CD4-positive, alpha-beta T cell treated with Interleukin-15 for 1 hour (primary cell): Measurements from ENCODE around the gene PRAMEF1.
"Not testable (repeated sequence)": the region's sequence is repeated elsewhere in the genome, so short reads cannot be mapped to it uniquely, and the experiment has no call there.

Experiments
- DNase-seq: peaks from one replicate; pipeline ENCODE4 v3.0.0-alpha.2; 2020

Gene PRAMEF1

GRCh38 chr1:12791097-12791496 lies at the start of gene PRAMEF1:
Gene PRAMEF1, plus strand, starts transcription at chr1:12791397. Its CDS starts 1,831 bp downstream, at chr1:12793228.
- not testable (repeated sequence) for DNase-seq

- DNase-seq: no peak
Observed at GRCh38 chr1:12741946-12742345, 49.3 kb upstream of the PRAMEF1 start.

- DNase-seq: no peak
Observed at GRCh38 chr1:12745126-12745991, 45.8 kb upstream of the PRAMEF1 start.

- no peak for DNase-seq
Observed at GRCh38 chr1:12745992-12746323, 45.2 kb upstream of the PRAMEF1 start, which contains the start of gene CFAP107. Gene CFAP107, plus strand, starts transcription at chr1:12746200. Its CDS starts 231 bp downstream, at chr1:12746431.

- DNase-seq: no peak
Observed at GRCh38 chr1:12748778-12749355, 42.3 kb upstream of the PRAMEF1 start.

- no peak for DNase-seq
Observed at GRCh38 chr1:12754738-12755137, 36.5 kb upstream of the PRAMEF1 start.

GRCh38 chr1:12756273-12756672 lies 34.9 kb upstream of the PRAMEF1 start:
- no peak for DNase-seq

- DNase-seq: no peak
Observed at GRCh38 chr1:12756768-12757413, 34.3 kb upstream of the PRAMEF1 start.

GRCh38 chr1:12757836-12758235 lies 33.4 kb upstream of the PRAMEF1 start:
- DNase-seq: no peak

GRCh38 chr1:12760256-12760795 lies 30.9 kb upstream of the PRAMEF1 start:
- DNase-seq: no peak

GRCh38 chr1:12761781-12762180 lies 29.4 kb upstream of the PRAMEF1 start:
- no peak for DNase-seq

- DNase-seq: no peak
Observed at GRCh38 chr1:12762766-12763165, 28.4 kb upstream of the PRAMEF1 start.

- DNase-seq: no peak
Observed at GRCh38 chr1:12763479-12763878, 27.7 kb upstream of the PRAMEF1 start.

GRCh38 chr1:12764016-12764415 lies 27.2 kb upstream of the PRAMEF1 start:
- no peak for DNase-seq

GRCh38 chr1:12769031-12769430 lies 22.2 kb upstream of the PRAMEF1 start:
- DNase-seq: no peak

- DNase-seq: no peak
Observed at GRCh38 chr1:12769976-12770505, 21.2 kb upstream of the PRAMEF1 start.

- no peak for DNase-seq
Observed at GRCh38 chr1:12770620-12771019, 20.6 kb upstream of the PRAMEF1 start.

- no peak for DNase-seq
Observed at GRCh38 chr1:12771186-12771585, 20.0 kb upstream of the PRAMEF1 start.

GRCh38 chr1:12772520-12772919 lies 18.7 kb upstream of the PRAMEF1 start:
- no peak for DNase-seq

- DNase-seq: no peak
Observed at GRCh38 chr1:12773438-12773837, 17.8 kb upstream of the PRAMEF1 start, which contains the start of gene PRAMEF12. Gene PRAMEF12, plus strand, starts transcription at chr1:12773738. Its CDS starts 1,130 bp downstream, at chr1:12774868.

GRCh38 chr1:12774801-12775345 lies 16.3 kb upstream of the PRAMEF1 start:
- no peak for DNase-seq

- DNase-seq: no peak
Observed at GRCh38 chr1:12775443-12775842, 15.8 kb upstream of the PRAMEF1 start.
